SK-N-SH treated with all-trans-retinoic acid at 6 μM for 48 hours (cell line): ENCODE results near the gene ASTN2.

ENCODE experiments used
- ARNTL ChIP-seq: fragments of 450-650 bp; formaldehyde crosslinking; IDR thresholded peaks from 2 replicates; pipeline ENCODE4 v1.5.0; 2020; ENCODE audit warnings: low read depth, mild to moderate bottlenecking, moderate library complexity, borderline replicate concordance
- CSRNP3 ChIP-seq: fragments of 250-450 bp; sonication (Bioruptor Pico); IDR thresholded peaks from 2 replicates; pipeline ENCODE4 v1.5.1; 2021; ENCODE audit warnings: mild to moderate bottlenecking, moderate library complexity
- ISL1 ChIP-seq: fragments of 250-450 bp; sonication (Bioruptor Pico); IDR thresholded peaks from 2 replicates; pipeline ENCODE4 v2.1.2; 2022; ENCODE audit warnings: mild to moderate bottlenecking, moderate library complexity
- PATZ1 ChIP-seq: fragments of 250-450 bp; sonication (Bioruptor Pico); IDR thresholded peaks from 2 replicates; pipeline ENCODE4 v1.8.0; 2020; ENCODE audit warnings: mild to moderate bottlenecking, moderate library complexity, borderline replicate concordance
- PPARA ChIP-seq: fragments of 250-450 bp; sonication (Bioruptor Pico); IDR thresholded peaks from 2 replicates; pipeline ENCODE4 v1.5.0; 2020; ENCODE audit warnings: mild to moderate bottlenecking, borderline replicate concordance
- TCF4 ChIP-seq: fragments of 250-450 bp; sonication (Bioruptor Pico); IDR thresholded peaks from 2 replicates; pipeline ENCODE4 v1.8.0; 2021; ENCODE audit warnings: mild to moderate bottlenecking, moderate library complexity, borderline replicate concordance
- ZFP3 ChIP-seq: fragments of 250-450 bp; sonication (Bioruptor Pico); IDR thresholded peaks from 2 replicates; pipeline ENCODE4 v1.5.0; 2020; ENCODE audit warnings: mild to moderate bottlenecking, moderate library complexity
- ZFP30 ChIP-seq: fragments of 450-650 bp; formaldehyde crosslinking; IDR thresholded peaks from 2 replicates; pipeline ENCODE4 v1.5.0; 2022; ENCODE audit warnings: mild to moderate bottlenecking, moderate library complexity
- ZNF565 ChIP-seq: fragments of 450-650 bp; formaldehyde crosslinking; conservative IDR thresholded peaks from 2 replicates; pipeline ENCODE4 v1.5.0; 2020; ENCODE audit warnings: low read depth, mild to moderate bottlenecking, moderate library complexity
- TF ChIP-seq, protein P1 (sequence below): fragments of 250-450 bp; sonication (Bioruptor Pico); IDR thresholded peaks from 2 replicates; pipeline ENCODE4 v1.5.1; 2020; ENCODE audit warnings: low read depth, mild to moderate bottlenecking, moderate library complexity

- TF ChIP-seq CSRNP3 (CRISPR knock-in tag) (no peak), ARNTL (no peak), ZNF565 (no peak), TCF4 (no peak), PATZ1 (CRISPR knock-in tag) (no peak), ISL1 (no peak), PPARA (CRISPR knock-in tag) (no peak), ZFP30 (CRISPR knock-in tag) (no peak), ZFP3 (no peak)
- TF ChIP-seq, protein P1, sequence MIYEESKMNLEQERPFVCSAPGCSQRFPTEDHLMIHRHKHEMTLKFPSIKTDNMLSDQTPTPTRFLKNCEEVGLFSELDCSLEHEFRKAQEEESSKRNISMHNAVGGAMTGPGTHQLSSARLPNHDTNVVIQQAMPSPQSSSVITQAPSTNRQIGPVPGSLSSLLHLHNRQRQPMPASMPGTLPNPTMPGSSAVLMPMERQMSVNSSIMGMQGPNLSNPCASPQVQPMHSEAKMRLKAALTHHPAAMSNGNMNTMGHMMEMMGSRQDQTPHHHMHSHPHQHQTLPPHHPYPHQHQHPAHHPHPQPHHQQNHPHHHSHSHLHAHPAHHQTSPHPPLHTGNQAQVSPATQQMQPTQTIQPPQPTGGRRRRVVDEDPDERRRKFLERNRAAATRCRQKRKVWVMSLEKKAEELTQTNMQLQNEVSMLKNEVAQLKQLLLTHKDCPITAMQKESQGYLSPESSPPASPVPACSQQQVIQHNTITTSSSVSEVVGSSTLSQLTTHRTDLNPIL, result no peak
Measured at GRCh38 chr9:116718111-116718510, 696.7 kb downstream of the ASTN2 start.
